Right atrium auricular region (tissue), 2 donors: ENCODE measurements around the gene SLC4A1. TPM values are rescaled to one million over a fixed set of nuclear protein-coding genes. Genes with fewer than 3 reads are reported as not detected.

ENCODE experiments used
- DNase-seq: peaks from one replicate; pipeline ENCODE4 v3.0.0-alpha.2; 2019; ENCODE audit warnings: low spot score
- H3K27ac ChIP-seq, 2 donors: fragments of 200-600 bp; sonication (generic); 1 replicate in 1 of 2; 2 replicates in 1 of 2; pipeline ENCODE4 v1.5.1; 2016 to 2019
- H3K27me3 ChIP-seq, 2 donors: fragments of 200-600 bp; sonication (generic); one replicate each; pipeline versions ENCODE4 v1.5.1 to v1.6.0; 2017 to 2019
- H3K36me3 ChIP-seq: fragments of 200-600 bp; sonication (generic); one replicate; pipeline ENCODE4 v1.5.1; 2016
- H3K4me1 ChIP-seq, 2 donors: fragments of 200-600 bp; sonication (generic); one replicate each; pipeline versions ENCODE4 v1.5.1 to v1.6.0; 2017 to 2019
- H3K4me3 ChIP-seq, 2 donors: fragments of 200-600 bp; sonication (generic); 1 replicate in 1 of 2; 2 replicates in 1 of 2; pipeline ENCODE4 v1.5.1; 2017 to 2019; ENCODE audit warnings: mild to moderate bottlenecking in 1 of 2, moderate library complexity in 1 of 2
- H3K9me3 ChIP-seq, 2 donors: fragments of 200-600 bp; sonication (generic); one replicate each; pipeline ENCODE4 v1.5.1; 2019
- CTCF ChIP-seq, 2 donors: fragments of 200-600 bp; sonication (generic); IDR thresholded peaks; one replicate each; pipeline ENCODE4 v1.5.1; 2019; ENCODE audit warnings: antibody characterized with exemption in 2 of 2
- total RNA-seq, 2 donors: library from RNA; depleted of rRNA; stranded (reverse); fragments of >200 nt; gene quantifications; one replicate each; pipeline ENCODE4 v1.1.0, GENCODE V29; 2016

Gene SLC4A1
- total RNA-seq, 2 donors from 2014 or later = 0.47 to 1.1 TPM

- no peak for TF ChIP-seq CTCF (IDR thresholded peaks at IDR 0.05)
Observed at GRCh38 chr17:44282264-44282663, 14.3 kb upstream of the SLC4A1 start.

GRCh38 chr17:44281570-44281969, 13.6 kb upstream of the SLC4A1 start:
- H3K9me3 ChIP-seq = no peaks in the 10 kb centered on the region
- no peaks in the 10 kb centered on the region for H3K27me3 ChIP-seq
- H3K4me3 ChIP-seq = no peak overlapping the region
- no peaks in the 10 kb centered on the region for H3K36me3 ChIP-seq
- no peak for DNase-seq
- TF ChIP-seq CTCF (IDR thresholded peaks at IDR 0.05) = no peak
- no peak overlapping the region for H3K27ac ChIP-seq
- H3K4me1 ChIP-seq = peaks cover 0 to 18% of the 10 kb centered on the region in 2 donors

More at GRCh38 chr17:44282264-44282663, 14.3 kb upstream of the SLC4A1 start:
- H3K27me3 ChIP-seq = no peaks in the 10 kb centered on the region
- no peak overlapping the region for H3K27ac ChIP-seq
- H3K4me1 ChIP-seq = peaks cover 0 to 18% of the 10 kb centered on the region in 2 donors
- no peak overlapping the region for H3K4me3 ChIP-seq
- H3K9me3 ChIP-seq = no peaks in the 10 kb centered on the region
- no peak for DNase-seq
- H3K36me3 ChIP-seq = no peaks in the 10 kb centered on the region

- Histone ChIP-seq H3K36me3 (no peaks in the 10 kb centered on the region), H3K4me1 (peaks cover 0 to 18% of the 10 kb centered on the region in 2 donors), H3K4me3 (no peak overlapping the region), H3K27me3 (no peaks in the 10 kb centered on the region), H3K9me3 (no peaks in the 10 kb centered on the region), H3K27ac (peak overlapping the region; percentile 64 to 68)
- no peak for TF ChIP-seq CTCF (IDR thresholded peaks at IDR 0.05)
- no peak for DNase-seq
Observed at GRCh38 chr17:44280392-44280937, 12.5 kb upstream of the SLC4A1 start.

- Histone ChIP-seq H3K36me3 (no peaks in the 10 kb centered on the region), H3K27me3 (no peaks in the 10 kb centered on the region), H3K4me1 (peaks cover 0 to 18% of the 10 kb centered on the region in 2 donors), H3K9me3 (no peaks in the 10 kb centered on the region), H3K4me3 (no peak overlapping the region), H3K27ac (peak overlapping the region; percentile 64 to 68)
- TF ChIP-seq CTCF (IDR thresholded peaks at IDR 0.05) = peak in 1 of 2 donors; percentile 17
- peak; percentile 87 for DNase-seq
Observed at GRCh38 chr17:44279666-44280391, 11.9 kb upstream of the SLC4A1 start.

GRCh38 chr17:44279346-44279665, 11.4 kb upstream of the SLC4A1 start:
- TF ChIP-seq CTCF (IDR thresholded peaks at IDR 0.05) = no peak
- DNase-seq = no peak
- H3K4me1 ChIP-seq = peaks cover 0 to 18% of the 10 kb centered on the region in 2 donors
- no peaks in the 10 kb centered on the region for H3K36me3 ChIP-seq
- H3K27ac ChIP-seq = peak overlapping the region in 1 of 2 donors; percentile 64
- no peak overlapping the region for H3K4me3 ChIP-seq
- H3K9me3 ChIP-seq = no peaks in the 10 kb centered on the region
- no peaks in the 10 kb centered on the region for H3K27me3 ChIP-seq
